ENCODE data around the gene MAGEB1.

The MAGEB1 gene

DNA sequence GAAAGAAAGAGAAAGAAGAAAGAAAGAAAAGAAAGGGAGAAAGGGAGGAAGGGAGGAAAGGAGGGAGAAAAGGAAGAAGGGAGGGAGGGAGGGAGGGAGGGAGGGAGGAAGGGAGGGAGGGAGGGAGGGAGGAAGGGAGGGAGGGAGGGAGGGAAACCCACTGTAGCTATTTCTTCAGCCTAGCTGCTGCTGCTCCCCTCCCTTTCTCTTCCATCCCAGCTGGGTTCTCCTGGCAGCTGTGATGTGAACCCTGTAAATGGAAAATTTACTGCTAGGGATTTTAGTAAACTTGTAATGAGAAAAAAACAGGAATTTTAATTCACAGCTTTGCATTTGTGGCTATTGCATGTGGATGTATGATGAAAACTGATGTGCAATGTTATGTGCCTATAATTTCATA, 54.3 kb downstream of the MAGEB1 start:
- DNase-seq, result no peak
